PC-3 (cell line): ENCODE measurements around the gene LRRC56.

ENCODE experiments used
- EZH2phosphoT487 ChIP-seq: fragments of 300-600 bp; sonication (generic); IDR thresholded peaks from 2 replicates; pipeline ENCODE4 v1.6.1; 2018; ENCODE audit warnings: mild to moderate bottlenecking, antibody characterized with exemption, low read length, borderline replicate concordance
- TF ChIP-seq, protein P1 (sequence below): fragments of 300-600 bp; sonication (generic); conservative IDR thresholded peaks from 2 replicates; pipeline ENCODE4 v1.5.1; 2017; ENCODE audit warnings: antibody characterized with exemption, low read depth, mild to moderate bottlenecking, low read length

DNA sequence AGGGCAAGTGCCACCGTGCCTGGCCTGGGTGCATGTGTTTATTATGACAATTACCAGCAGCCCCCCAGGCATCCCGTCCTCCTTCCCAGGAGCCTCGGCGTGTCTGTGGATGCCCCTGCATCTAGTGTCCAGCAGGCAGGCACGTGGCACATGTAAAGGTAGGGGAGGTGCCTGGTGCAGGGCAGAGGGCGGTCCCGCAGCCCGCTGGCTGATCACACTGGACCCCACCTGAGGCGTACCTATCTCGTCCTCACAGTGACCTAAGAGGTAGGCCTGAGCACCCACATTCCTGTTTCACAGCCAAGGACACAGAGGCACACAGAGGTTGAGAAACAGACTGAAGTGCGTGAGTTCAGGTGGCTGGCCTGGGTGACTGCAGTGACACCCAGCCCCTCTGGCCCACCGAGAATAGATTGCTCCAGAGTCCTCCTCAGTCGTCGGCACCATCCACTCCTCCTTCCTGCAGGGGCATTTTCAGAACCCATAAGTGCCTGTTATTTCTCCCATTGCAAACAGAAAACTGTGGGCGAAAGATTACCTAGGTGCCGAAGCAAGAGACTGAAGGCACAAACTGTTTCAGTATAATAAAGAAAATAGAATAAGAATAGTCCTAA is 35.9 kb downstream of the LRRC56 start:
- TF ChIP-seq, protein P1, sequence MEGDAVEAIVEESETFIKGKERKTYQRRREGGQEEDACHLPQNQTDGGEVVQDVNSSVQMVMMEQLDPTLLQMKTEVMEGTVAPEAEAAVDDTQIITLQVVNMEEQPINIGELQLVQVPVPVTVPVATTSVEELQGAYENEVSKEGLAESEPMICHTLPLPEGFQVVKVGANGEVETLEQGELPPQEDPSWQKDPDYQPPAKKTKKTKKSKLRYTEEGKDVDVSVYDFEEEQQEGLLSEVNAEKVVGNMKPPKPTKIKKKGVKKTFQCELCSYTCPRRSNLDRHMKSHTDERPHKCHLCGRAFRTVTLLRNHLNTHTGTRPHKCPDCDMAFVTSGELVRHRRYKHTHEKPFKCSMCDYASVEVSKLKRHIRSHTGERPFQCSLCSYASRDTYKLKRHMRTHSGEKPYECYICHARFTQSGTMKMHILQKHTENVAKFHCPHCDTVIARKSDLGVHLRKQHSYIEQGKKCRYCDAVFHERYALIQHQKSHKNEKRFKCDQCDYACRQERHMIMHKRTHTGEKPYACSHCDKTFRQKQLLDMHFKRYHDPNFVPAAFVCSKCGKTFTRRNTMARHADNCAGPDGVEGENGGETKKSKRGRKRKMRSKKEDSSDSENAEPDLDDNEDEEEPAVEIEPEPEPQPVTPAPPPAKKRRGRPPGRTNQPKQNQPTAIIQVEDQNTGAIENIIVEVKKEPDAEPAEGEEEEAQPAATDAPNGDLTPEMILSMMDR: no peak
- TF ChIP-seq EZH2phosphoT487: no peak
